GM23338 (cell line): ENCODE data around the gene PPIP5K2. TPM values are rescaled to one million over a fixed set of nuclear protein-coding genes. Genes with fewer than 3 reads are reported as not detected.

Source experiments
- ATAC-seq: fragments of 200-7000 bp; cut with Tn5 transposase; 3 replicates; pipeline ENCODE4 v1.9.1; 2020
- DNase-seq: peaks from one replicate; pipeline ENCODE4 v3.0.0-alpha.2; 2015; ENCODE audit warnings: low spot score
- H2AFZ ChIP-seq: fragments of 200-600 bp; sonication (generic); 2 replicates; pipeline ENCODE4 v1.8.0; 2016; ENCODE audit warnings: antibody characterized with exemption, mild to moderate bottlenecking, moderate library complexity
- H3F3A ChIP-seq: fragments of 200-600 bp; sonication (generic); replicated peaks from 2 replicates; pipeline ENCODE4 v1.8.0; 2017; ENCODE audit warnings: antibody characterized with exemption, mixed run types, low read depth
- H3K27ac ChIP-seq: fragments of 200-600 bp; sonication (generic); 2 replicates; pipeline ENCODE4 v1.6.1; 2016; ENCODE audit warnings: low read depth
- H3K27me3 ChIP-seq: fragments of 200-600 bp; sonication (generic); 2 replicates; pipeline ENCODE4 v1.8.0; 2016; ENCODE audit warnings: mild to moderate bottlenecking, mixed run types, moderate library complexity; ENCODE audit not compliant: insufficient read depth
- H3K36me3 ChIP-seq: fragments of 200-600 bp; sonication (generic); 2 replicates; pipeline ENCODE4 v1.8.0; 2016; ENCODE audit warnings: mild to moderate bottlenecking; ENCODE audit not compliant: insufficient read depth
- H3K4me1 ChIP-seq: fragments of 200-600 bp; sonication (generic); 2 replicates; pipeline ENCODE4 v1.8.0; 2016; ENCODE audit warnings: mild to moderate bottlenecking, moderate library complexity; ENCODE audit not compliant: insufficient read depth
- H3K4me2 ChIP-seq: fragments of 200-600 bp; sonication (generic); 2 replicates; pipeline ENCODE4 v1.7.1; 2017; ENCODE audit warnings: mixed run types
- H3K4me3 ChIP-seq: fragments of 200-600 bp; sonication (generic); 2 replicates; pipeline ENCODE4 v1.6.1; 2016; ENCODE audit warnings: mixed run types
- H3K79me2 ChIP-seq: fragments of 200-600 bp; sonication (generic); replicated peaks from 2 replicates; pipeline ENCODE4 v1.8.0; 2017; ENCODE audit warnings: mild to moderate bottlenecking; ENCODE audit not compliant: insufficient read depth
- H3K9me2 ChIP-seq: fragments of 200-600 bp; sonication (generic); 2 replicates; pipeline ENCODE4 v1.8.0; 2017; ENCODE audit not compliant: insufficient read depth
- H4K20me1 ChIP-seq: fragments of 200-600 bp; sonication (generic); replicated peaks from 2 replicates; pipeline ENCODE4 v1.8.0; 2017; ENCODE audit warnings: mild to moderate bottlenecking; ENCODE audit not compliant: insufficient read depth
- H3K27ac Mint-ChIP-seq: 2 replicates; pipeline ENCODE4 v1.8.0; 2020; ENCODE audit warnings: inconsistent platforms, mild to moderate bottlenecking, moderate library complexity, mixed read lengths
- H3K27me3 Mint-ChIP-seq: 3 replicates; pipeline ENCODE4 v1.8.0; 2022; ENCODE audit warnings: low read depth, mild to moderate bottlenecking, moderate library complexity, mixed read lengths, inconsistent platforms; ENCODE audit not compliant: insufficient read depth, poor library complexity
- H3K36me3 Mint-ChIP-seq: 3 replicates; pipeline ENCODE4 v1.8.0; 2021; ENCODE audit warnings: low read depth, mild to moderate bottlenecking, inconsistent platforms, moderate library complexity, mixed read lengths
- H3K4me1 Mint-ChIP-seq: 3 replicates; pipeline ENCODE4 v1.8.0; 2020; ENCODE audit warnings: mild to moderate bottlenecking, inconsistent platforms, mixed read lengths
- H3K4me3 Mint-ChIP-seq: 3 replicates; pipeline ENCODE4 v1.8.0; 2021; ENCODE audit warnings: moderate library complexity, mild to moderate bottlenecking, inconsistent platforms, mixed read lengths
- H3K9me3 Mint-ChIP-seq: 3 replicates; pipeline ENCODE4 v1.8.0; 2020; ENCODE audit warnings: moderate library complexity, mild to moderate bottlenecking, inconsistent platforms, mixed read lengths
- CREB1 ChIP-seq: fragments of 250-450 bp; sonication (Bioruptor Pico); IDR thresholded peaks from 2 replicates; pipeline ENCODE4 v1.5.0; 2020; ENCODE audit warnings: low read depth, mild to moderate bottlenecking, moderate library complexity
- CTCF ChIP-seq, 2 experiments: fragments of 200-600 bp in 1 of 2; sonication (generic) in 1 of 2; conservative IDR thresholded peaks; 2 replicates each; pipeline versions ENCODE4 v1.5.1 to v1.6.1; 2016 to 2017; ENCODE audit warnings: antibody characterized with exemption in 2 of 2, low read depth in 2 of 2, mild to moderate bottlenecking in 2 of 2, moderate library complexity in 1 of 2
- ETS1 ChIP-seq: IDR thresholded peaks from 2 replicates; pipeline ENCODE4 v1.6.1; 2016; ENCODE audit warnings: antibody characterized with exemption
- EZH2 ChIP-seq: fragments of 200-600 bp; sonication (generic); IDR thresholded peaks from one replicate; pipeline ENCODE4 v1.8.0; 2017; ENCODE audit warnings: antibody characterized with exemption, mild to moderate bottlenecking, low read depth; ENCODE audit not compliant: unreplicated experiment
- EZH2phosphoT487 ChIP-seq: fragments of 200-600 bp; sonication (generic); IDR thresholded peaks from one replicate; pipeline ENCODE4 v1.8.1; 2018; ENCODE audit warnings: antibody characterized with exemption; ENCODE audit not compliant: unreplicated experiment
- JUNB ChIP-seq: IDR thresholded peaks from one replicate; pipeline ENCODE4 v1.6.1; 2016; ENCODE audit warnings: antibody characterized with exemption; ENCODE audit not compliant: unreplicated experiment
- NANOG ChIP-seq: IDR thresholded peaks from 2 replicates; pipeline ENCODE4 v1.6.1; 2016; ENCODE audit warnings: antibody characterized with exemption, borderline replicate concordance
- POLR2AphosphoS5 ChIP-seq: IDR thresholded peaks from 2 replicates; pipeline ENCODE4 v1.6.1; 2016; ENCODE audit warnings: antibody characterized with exemption, low read depth
- REST ChIP-seq: IDR thresholded peaks from one replicate; pipeline ENCODE4 v1.6.1; 2018; ENCODE audit warnings: antibody characterized with exemption; ENCODE audit not compliant: unreplicated experiment
- STAT1 ChIP-seq: IDR thresholded peaks from one replicate; pipeline ENCODE4 v1.6.1; 2016; ENCODE audit warnings: antibody characterized with exemption; ENCODE audit not compliant: unreplicated experiment
- ZNF114 ChIP-seq: fragments of 250-450 bp; sonication (Bioruptor Pico); IDR thresholded peaks from 2 replicates; pipeline ENCODE4 v1.5.0; 2020; ENCODE audit warnings: mild to moderate bottlenecking, moderate library complexity
- ZNF331 ChIP-seq: fragments of 250-450 bp; sonication (Bioruptor Pico); IDR thresholded peaks from 2 replicates; pipeline ENCODE4 v1.5.0; 2020; ENCODE audit warnings: low read depth, mild to moderate bottlenecking, moderate library complexity
- ZNF462 ChIP-seq: fragments of 250-450 bp; sonication (Bioruptor Pico); IDR thresholded peaks from 2 replicates; pipeline ENCODE4 v1.5.0; 2020; ENCODE audit warnings: mild to moderate bottlenecking, moderate library complexity
- polyA plus RNA-seq: library from polyadenylated mRNA; unstranded; fragments of >200 nt; fragmentation: Nextera tagmentation; extraction: Ambion mirVana; gene quantifications from 2 replicates; pipeline ENCODE4 v1.2.1, GENCODE V29; 2016
- total RNA-seq: library from RNA; depleted of rRNA; stranded (reverse); fragments of >200 nt; shearing (Covaris generic); gene quantifications from 2 replicates; pipeline ENCODE4 v1.2.3, GENCODE V29; 2014

The PPIP5K2 gene
- total and polyA plus RNA-seq, 2 experiments from 2014 or later: 41.7 to 45.4 TPM

- Histone ChIP-seq H3K27ac (no peak overlapping the region), H3K27me3 (no peaks in the 10 kb centered on the region), H2AFZ (no peak overlapping the region), H3F3A (no peaks in the 10 kb centered on the region), H3K79me2 (no peaks in the 10 kb centered on the region), H3K4me3 (no peak overlapping the region), H3K4me1 (no peaks in the 10 kb centered on the region), H3K4me2 (no peak overlapping the region), H3K9me2 (0 out of 2 replicates have a peak, but pooled peaks cover 5% of the 10 kb centered on the region), H4K20me1 (no peaks in the 10 kb centered on the region), H3K36me3 (peaks cover 9% of the 10 kb centered on the region; the same call in 1 of the 2 replicates)
- Mint-ChIP-seq H3K36me3 (peaks cover 50% of the 10 kb centered on the region), H3K4me3 (no peak overlapping the region), H3K4me1 (no peaks in the 10 kb centered on the region), H3K9me3 (peaks cover 79% of the 10 kb centered on the region), H3K27ac (no peak overlapping the region), H3K27me3 (no peaks in the 10 kb centered on the region)
- TF ChIP-seq EZH2: no peak
- TF ChIP-seq POLR2AphosphoS5: no peak
- no peak for TF ChIP-seq STAT1
- no peak for TF ChIP-seq NANOG
- no peak for TF ChIP-seq ZNF331 (CRISPR knock-in tag)
- no peak for TF ChIP-seq ZNF114 (CRISPR knock-in tag)
- TF ChIP-seq ZNF462: no peak
- no peak for TF ChIP-seq ETS1
- TF ChIP-seq CTCF (conservative IDR thresholded peaks at IDR 0.05; ENCODE audit: low read depth in 2 of 2): no peak
- TF ChIP-seq EZH2phosphoT487: no peak
- TF ChIP-seq CREB1: no peak
- TF ChIP-seq REST: no peak
- no peak for TF ChIP-seq JUNB
- ATAC-seq (no peak), DNase-seq (no peak)
Measured at GRCh38 chr5:103075442-103075841, 44.7 kb upstream of the PPIP5K2 start.
